ENCODE results near the gene AGAP3.

Gene AGAP3

DNA sequence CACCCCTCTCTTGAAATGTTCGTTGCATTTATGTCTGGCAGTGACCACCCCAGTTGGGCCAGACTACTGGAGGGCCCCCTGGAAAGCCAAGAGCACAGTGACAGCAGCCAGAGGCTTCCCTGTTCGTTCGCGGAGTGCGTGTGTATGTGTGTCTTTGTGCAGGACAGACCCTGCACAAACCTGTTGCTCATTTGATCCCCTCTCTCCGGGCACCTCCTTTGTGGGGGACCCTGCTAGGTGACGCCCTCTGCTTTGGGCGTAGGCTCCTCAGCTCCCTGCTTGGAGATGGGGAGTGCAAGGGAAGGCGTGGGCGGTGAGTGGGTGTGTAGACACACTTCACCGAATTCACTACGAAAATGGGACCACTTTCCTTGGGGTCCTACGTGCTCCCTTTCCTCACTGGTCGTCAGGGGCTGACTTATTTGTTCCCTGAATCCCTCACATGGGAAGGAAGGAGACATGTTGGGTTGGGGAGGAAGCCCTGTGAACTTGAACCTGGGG lies 38.7 kb downstream of the AGAP3 start:
- DNase-seq = no peak

DNA sequence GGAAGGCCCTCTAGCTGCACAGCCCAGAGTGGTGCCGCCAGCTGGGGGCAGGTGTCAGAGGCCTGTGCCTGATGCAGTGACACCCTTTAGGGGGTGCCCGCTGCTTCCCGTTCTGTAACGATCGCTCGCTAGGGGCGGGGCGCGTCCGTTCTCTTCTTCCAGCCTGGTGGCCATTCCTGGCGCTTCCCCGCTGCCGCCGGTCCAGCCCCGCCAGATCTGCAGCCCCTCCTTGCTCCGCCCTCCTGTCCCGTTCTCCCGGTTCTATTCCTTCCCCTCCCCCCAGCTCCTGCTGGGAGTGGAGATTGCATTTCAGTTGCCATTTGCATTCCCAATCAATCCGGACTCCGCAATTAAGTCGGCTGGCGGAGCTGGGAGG lies 39.2 kb downstream of the AGAP3 start:
- no peak for DNase-seq

DNA sequence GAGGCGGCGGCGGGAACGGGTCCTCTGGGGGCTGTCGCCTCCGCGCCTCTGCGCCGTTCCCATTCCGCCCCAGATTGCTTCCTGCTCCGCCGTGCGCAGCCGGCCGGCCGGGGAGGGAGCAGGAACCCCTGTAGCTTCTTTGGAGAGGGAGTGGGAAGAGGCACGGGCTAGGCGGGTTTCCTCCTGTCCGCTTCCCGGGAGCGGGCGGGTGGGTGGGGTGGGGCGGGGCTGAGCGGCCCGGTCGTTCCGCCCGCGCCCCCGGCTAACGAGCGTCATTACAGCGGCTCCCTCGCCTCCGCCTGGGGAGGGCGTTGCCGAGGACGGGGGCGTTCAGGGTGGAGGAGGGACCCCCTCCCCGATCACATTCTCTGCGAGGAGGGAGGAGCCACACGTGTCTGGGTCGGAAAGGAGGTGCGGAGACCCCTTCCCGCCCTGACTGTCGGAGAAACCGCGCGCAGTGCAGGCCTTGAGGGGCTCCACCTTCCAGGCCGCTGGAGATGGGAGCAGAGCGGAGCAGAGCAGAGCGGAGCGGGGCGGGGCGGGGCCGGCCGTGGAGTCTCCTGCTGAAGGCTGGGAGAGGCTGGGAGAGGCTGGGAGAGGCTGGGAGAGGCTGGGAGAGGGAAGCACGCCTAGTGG lies 39.7 kb downstream of the AGAP3 start:
- DNase-seq = no peak

DNA sequence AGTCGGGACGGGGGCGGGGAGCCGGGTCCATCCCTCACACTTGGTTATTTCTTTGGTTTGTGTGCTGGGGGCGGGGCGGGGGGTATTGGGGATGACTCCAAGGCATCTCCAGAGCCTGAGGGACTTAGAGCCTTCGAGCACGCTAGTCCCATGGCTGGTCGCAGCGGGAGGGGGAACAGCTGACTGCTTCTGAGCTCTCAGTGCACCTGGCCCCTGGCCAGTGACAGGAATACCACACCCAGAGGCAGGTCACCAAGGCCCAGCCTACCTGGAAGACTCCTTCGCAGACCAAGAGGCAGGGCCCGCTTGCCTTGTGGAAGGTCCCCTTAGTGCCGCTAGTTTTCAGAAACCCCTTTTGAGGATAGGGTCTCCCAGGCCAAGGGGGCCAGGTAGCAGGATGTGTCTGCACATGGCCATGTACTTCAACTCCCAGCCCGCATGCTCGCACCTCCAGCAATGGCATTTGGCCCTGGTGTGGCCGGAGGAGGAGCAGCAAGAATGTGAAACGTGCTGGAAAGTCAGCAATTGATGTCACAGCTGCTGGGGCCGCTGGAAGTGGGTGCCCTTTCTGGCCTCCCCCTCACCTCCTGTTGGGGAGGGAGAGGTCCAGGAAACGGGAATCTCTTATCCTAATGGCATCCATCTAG lies 40.3 kb downstream of the AGAP3 start:
- no peak for DNase-seq

DNA sequence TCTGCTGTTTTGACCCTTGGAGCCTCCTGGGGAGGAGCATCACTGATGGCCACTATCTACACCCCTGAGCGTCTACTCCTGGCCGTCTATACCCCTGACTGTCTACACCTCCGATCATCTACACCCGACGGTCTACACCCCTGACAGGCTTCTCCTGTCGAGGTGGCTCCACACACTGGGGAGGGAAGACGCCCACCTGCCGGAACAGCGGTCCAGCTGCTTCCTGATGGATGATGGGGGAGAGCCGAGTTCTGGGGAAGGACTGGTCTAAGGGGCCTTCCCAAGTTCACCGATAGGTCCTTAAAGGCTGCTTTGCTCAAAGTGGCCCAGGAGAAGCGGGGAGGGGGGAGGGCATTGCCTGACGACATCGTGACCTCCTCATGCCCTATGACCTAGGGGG lies 41.9 kb downstream of the AGAP3 start:
- no peak for DNase-seq

DNA sequence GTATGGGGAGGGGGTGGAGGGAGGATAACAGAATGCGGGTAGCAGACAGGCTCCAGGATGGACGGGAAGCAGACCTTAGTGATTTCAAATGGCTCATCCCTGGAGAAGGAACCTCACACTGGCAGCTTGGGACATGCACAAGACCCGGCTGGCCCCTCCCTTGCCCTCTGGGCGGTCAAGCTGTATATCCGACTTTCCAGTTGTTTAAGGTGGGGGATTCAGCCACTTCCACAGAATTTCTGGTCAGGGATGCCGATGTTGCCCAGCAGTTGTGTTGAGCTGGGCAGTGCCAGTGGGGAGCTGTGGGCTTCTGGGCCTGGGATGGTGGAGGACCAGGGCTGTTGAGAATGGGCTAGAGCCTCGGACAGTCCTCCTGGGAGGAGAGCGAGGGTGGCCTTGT lies 42.4 kb downstream of the AGAP3 start:
- no peak for DNase-seq

DNA sequence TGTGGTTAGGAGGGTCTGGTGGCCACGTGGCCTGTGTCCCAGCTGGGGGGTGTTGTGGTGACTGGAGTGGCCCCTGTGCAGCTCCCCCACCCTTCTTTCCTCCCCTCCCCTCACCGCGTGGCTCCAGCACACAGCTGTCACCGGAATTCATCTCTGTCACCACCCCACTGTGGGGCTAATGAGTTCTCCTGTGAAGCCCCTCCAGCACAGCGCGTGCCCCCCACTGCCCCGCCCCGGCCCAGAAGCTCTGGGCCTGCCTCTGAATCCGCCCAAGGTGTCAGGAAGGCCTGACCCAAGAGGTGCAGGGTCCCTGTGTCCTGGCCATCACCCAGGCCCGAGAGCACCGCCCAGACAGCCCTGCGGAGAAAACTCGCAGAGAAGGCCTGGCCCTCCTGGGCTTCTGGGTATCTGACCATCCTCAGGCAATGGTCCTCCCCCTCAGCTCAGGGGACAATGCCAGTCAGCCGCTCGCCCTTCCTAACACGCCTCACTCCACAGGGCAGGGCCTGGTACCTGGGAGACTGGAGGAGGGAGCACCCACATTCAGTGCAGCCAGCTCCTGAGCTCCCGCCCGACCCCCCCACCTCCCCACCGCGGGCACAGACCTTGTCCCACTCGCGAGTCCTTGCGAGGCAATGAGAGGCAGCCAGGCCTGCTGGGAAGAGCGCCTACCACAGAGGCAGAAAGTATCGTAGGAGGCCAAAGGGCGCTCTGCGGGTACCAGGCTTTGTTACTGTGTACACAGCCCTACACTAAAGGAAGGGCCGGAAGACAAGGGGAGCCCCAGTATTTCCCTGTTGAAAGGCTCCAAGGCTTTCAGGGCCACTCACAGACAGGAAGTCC lies 43.1 kb downstream of the AGAP3 start:
- no peak for DNase-seq

DNA sequence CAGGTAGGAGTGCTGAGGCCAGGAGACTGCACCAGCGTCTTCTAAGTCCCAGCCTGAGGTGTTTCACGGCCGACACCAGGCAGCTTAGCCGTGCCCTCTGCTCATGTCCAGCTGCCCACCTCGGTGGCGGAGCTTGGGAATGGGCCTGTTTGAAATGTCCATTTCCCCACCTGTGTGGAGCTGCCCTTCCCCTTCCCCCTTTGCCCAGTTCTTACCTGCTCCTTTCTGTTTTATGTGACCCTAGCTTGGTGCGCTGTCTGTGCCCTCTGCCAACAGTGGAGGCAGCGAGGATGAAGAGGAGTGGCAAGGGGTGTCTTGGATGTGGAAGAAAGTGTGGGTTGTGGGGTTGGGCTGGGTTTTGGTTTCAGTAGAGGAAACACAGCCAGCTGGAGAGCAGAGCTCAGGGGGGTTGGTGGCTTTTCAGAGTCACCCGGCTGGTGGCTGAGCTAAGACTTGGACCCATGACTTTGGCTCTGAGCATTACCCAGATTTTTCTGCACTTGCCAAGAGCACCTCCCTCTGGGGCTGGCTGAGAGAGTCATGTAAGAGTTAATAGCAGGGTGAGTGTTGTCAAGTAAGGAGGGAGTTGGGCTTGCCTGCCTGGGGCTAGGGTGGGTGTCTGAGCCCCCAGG lies 43.8 kb downstream of the AGAP3 start:
- no peak for DNase-seq

DNA sequence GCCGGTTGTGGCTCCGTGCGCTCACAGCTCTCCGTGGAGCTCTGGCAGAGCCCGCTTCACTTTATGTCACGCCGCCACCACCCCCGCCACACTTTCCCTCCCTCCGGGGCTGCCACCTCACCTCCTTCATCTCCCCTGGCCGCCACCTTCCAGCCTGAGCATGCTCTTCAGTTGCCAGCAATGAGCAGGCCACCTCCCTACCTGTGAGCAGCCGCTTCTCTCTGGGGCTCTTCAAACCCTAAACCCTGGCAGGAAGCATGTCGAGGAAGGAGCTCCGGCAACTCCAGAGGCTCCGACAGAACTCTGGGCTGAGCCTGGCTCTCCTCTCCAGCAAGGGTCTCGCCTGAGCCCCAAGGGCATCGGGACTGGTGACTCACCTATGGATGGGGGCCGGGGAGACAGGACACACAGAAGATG lies 44.5 kb downstream of the AGAP3 start:
- no peak for DNase-seq

DNA sequence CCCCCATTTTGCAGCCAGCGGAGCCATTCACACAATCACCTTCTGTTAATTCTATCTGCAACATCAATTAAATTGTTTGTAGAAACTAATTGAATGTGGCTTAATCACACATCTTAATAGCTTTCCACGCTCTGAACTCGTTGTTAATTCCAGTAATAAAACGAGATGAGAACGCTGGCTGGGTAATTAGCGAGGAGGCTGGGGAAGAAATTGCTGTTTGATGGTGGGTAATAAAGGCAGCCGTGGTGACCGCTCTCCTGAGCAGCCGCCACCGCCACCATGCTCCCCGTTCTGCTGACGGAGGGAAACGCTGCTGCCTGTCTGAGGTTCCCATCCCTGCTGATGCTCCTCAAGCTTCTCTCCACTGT lies 44.9 kb downstream of the AGAP3 start:
- no peak for DNase-seq

DNA sequence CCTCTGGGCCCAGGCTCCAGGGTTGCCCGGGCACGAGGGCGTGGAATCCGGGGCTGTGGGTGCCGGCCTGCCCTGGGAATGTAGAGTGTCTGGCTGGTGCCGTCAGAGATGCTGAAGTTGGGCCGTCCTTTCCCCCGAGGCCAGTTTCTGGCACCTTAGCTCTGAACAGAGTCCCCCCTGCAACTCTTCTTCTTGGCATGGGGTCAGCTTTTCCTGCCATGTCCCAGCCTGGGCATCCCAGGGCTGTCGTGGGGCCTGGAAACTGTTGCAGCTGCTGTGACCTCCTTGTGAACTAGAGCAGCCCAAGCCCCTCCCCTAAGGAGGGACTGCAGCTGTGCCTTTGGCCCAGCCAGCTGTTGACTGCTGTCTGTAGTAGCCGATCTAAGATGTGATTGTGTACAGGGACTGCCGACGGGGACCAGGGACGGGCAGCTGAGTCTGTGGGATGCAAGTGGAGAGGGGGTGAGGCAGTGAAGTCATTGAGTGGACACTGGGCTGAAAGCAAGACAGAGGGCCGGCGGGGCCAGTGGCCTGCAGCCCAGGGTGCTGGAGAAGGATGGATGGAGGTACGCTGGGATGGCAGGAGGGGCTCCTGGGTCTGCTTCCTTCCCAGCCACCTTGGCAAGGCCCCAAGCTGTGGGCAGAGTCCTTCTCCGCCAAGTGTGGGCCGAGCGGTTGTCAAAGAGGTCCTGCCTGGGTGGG lies 45.5 kb downstream of the AGAP3 start:
- no peak for DNase-seq

DNA sequence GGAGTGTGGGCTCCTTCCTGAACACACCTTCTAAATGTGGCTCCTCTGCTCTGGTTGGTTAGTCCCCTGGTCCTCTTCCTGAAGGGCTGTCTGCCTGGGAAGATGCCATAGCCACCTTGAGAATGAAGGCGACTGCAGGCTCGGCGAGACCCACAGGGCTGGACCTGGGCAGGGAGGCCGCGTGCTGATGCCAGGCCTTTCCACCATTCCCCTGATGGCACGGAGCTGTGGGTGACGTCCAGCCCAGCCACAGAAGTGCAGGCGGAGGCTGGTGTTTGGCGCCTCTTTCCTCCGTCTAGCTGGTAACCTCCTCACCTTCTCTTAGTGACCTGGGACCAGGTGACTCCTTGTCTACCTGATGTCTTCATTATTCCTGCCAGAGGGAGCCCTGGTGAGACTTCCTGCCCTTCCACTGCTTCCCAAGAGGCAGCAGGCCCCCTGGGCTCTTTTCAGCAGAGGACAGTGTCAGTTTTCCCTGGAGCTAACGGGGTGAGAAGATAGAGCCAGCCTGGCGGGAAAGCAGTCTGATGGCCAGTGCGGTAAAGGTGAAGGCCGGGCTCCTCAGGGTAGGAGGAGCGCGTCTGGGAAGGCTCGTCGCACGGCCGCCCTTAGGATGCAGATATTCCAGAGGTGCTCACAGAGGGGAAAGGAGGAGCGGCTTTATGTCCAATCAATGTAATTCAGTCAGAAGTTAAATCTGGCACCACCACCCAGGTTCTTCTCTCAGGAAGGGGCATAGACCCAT lies 46.4 kb downstream of the AGAP3 start:
- DNase-seq = no peak

DNA sequence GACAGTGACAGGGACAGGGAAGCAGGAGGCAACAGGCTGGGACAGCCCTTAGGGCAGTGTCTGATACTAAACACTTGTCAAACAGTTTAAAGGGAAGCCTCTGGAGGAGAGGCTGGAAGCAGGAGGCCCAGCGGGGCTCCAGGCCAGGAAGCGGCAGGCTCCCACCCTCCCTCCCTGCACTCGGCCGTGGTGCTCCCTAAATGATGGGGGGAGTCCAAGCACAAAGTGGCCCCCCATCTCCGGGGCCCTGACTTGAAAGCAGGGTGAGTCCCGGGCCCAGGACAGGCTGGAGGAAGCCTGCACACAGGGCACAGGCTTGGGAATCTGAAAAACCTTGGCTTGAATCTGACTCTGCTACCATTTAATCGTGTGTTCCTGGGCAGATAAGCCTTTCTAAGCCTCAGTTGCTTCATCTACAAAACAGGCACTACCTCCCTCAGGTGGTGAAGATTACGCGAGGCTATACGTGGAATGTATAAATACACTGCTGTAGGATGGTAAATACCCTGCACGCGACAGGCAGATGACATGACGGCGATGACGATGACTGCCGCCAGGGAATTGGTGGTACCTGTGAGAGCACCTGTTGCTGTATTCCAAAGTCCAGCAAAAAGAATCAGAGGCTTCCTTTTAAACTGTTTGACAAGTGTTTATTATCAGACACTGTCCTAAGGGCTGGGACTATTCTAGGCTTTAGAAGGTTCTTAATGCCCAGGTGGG lies 47.2 kb downstream of the AGAP3 start:
- DNase-seq = no peak

DNA sequence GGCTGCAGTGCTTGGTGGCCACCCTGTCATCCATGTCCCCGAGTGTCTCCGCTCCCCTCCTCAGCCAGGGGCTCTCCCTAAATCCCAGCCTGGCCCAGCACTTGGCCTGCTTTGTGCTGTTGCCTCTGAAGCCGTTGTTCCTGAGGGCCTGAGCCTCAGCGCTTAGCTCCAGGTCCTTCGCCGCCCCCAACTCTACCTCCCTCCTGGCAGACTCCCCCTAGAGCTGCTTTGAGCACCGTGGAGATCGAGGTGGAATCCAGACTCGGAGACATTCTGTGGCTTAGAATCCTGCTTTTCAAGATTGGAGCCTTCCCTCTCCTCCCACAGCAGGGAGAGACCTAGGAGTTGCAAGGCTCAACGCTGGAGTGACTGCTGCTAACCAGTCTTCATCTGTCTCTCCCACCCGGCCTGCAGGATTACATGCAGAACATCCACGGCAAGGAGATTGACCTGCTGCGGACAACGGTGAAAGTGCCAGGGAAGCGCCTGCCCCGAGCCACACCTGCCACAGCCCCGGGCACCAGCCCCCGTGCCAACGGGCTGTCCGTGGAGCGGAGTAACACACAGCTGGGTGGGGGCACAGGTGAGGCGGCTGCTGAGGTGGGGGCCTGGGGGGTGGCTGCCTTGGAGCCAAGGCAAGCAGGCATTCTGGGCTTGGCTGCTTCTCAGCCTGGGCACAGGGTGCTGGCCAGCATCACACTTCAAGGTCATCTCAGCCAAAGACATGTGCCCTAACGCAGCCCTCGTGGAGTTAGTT lies 47.9 kb downstream of the AGAP3 start:
- DNase-seq = no peak

DNA sequence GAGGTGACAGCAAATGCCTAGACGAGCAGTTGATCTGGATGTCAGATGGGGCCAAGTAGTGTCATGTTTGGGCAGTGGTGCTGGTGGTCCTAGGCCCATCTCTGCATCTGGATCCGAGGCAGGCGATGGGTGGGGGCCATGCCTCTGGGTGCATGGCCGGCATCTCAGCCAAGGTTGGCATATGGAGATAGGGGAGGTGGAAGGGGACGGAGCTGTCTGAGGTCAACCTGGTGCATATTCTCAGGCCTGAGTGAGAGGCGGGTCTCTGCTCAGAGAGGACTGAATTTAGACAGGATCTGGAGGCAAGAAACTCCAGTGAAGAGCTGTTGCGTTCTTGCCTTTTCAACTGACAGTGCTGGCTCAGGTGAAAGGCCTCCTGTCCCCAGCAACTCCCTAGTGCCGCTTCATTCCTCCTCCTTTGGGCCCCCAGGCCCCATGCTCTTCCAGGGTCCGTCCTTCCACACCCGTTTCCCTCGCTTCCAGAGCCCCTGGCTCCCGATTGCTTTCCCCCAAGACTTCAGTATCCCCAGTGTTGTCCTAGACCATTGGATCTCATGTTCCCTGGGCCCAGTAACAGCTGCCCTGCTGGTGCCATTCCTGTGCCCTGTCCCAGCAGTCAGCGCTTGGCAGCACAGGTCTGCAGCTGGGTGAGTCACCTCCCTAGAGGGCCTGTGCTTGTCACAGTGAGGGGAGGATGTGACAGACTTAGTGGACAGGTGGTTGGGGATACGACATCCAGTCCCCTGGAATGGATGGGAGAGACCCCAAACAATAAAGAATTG lies 48.7 kb downstream of the AGAP3 start:
- DNase-seq = no peak

DNA sequence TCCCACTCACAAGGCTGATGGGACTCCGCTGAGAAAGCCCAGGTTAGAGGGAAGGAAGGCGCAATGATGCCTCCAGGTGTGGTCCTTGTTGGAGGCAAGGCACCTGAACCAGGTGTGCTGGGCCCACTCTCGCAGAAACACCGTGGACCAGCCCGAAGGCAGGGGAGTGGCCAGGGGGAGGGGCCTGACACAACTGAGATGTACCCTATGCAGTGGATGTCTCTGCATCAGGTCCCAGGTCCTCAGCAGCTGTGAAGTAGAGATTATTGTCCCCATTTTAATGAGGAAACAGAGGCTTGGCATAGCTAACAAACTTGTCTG lies 49.2 kb downstream of the AGAP3 start:
- DNase-seq = no peak

DNA sequence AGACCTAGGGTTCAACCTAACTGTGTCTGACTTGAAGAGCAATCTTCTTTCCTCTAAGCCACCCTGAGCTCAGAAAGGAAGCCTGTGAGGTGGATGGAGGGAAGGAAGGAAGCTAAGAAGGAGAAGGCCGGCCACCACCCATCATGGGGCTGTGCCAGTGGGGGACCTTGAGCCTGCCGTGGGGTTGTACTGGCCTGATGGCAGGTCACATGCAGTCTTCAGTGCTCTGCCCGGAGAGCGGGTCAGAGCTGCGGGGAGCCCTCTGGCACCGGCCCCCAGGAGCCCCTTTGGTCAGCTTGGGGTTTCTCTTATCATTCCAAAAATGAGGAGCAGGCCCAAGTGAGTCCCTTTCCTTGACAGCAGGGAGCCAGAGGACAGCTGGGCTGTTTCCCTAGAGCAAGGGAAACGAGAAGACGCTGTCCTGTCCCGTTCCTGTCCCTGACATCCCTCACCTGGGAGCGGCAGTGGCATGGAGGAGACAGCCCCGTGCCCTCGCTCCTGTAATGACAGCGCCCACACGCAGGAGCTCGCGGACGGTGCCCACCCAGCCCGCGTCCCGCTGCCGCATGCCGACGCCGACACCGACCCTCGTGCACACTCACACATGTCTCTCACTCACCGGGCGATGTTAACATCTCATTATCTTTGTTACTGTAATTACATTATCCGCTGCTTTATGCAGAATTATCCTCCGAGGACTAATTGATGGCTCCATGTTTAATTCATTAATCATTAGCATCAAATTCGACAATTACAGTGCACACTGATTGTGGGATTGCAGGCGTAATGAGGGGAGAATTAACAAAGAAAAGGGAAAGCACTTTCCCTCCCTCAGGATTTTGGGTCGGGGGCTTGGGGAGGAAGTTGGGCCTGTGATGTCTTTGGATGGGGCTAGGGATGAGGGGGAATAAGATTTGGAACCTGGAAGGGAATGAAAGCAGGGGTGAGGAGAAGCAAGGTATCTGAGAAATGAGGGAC lies 49.9 kb downstream of the AGAP3 start:
- no peak for DNase-seq

DNA sequence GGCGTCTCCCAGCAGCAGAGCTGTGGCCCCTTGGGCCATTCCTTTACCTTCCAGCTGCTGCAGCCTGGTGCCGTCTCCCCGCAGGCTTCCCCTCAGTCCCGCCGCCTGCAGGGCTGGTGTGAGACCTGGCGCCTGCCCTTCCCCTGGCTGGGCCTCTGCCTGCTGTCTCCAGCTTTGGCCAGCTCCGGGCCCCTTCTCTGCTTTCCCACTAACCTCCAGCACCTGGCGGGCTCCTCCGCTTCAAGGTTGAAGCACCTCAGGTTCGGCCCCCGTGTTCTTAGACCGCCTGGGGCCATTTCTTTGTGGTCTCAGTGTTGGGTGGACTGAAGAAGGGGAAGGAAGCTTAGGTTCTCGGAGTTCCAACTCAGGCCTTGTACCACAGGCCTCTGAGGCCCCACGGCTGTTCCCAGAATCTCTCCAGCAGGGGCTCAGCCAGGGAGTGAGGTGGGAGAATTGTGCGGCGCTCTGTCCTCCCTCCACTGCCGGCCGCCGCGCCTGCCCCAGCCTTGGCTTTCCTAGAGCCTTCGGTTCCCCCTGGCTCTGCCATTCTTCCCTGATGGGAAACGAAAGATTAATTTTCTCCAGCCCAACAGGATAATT lies 50.9 kb downstream of the AGAP3 start:
- DNase-seq = no peak

Data from activated CD4-positive, alpha-beta T cell treated with anti-CD3 and anti-CD28 coated beads, Interleukin-2, amount 50 U/mL, for 1 hour (primary cell).